Fibroblast of lung (primary cell): Measurements from ENCODE around the gene PRKAG2. TPM values are rescaled to one million over a fixed set of nuclear protein-coding genes. Genes with fewer than 3 reads are reported as not detected.

Experiments
- DNase-seq, 2 donors: peaks; one replicate each; pipeline versions ENCODE4 v3.0.0 to v3.0.0-alpha.2; 2010; ENCODE audit warnings: low read depth in 2 of 2
- H2AFZ ChIP-seq: 2 replicates; pipeline ENCODE4 v1.5.1; 2012; ENCODE audit warnings: low read length, control low read depth, inconsistent platforms
- H3K27ac ChIP-seq: 2 replicates; pipeline ENCODE4 v1.5.1; 2011; ENCODE audit warnings: low read length, control low read depth; ENCODE audit not compliant: insufficient read depth
- H3K27me3 ChIP-seq: 2 replicates; pipeline ENCODE4 v1.5.1; 2011; ENCODE audit warnings: mild to moderate bottlenecking, low read length; ENCODE audit not compliant: control insufficient read depth, insufficient read depth
- H3K36me3 ChIP-seq: 2 replicates; pipeline ENCODE4 v1.5.1; 2011; ENCODE audit warnings: low read length; ENCODE audit not compliant: control insufficient read depth, insufficient read depth
- H3K4me1 ChIP-seq: 2 replicates; pipeline ENCODE4 v1.5.1; 2011; ENCODE audit warnings: low read length; ENCODE audit not compliant: control insufficient read depth, insufficient read depth; ENCODE audit errors: extremely low read depth
- H3K4me2 ChIP-seq: 2 replicates; pipeline ENCODE4 v1.5.1; 2011; ENCODE audit warnings: low read length, control low read depth; ENCODE audit not compliant: insufficient read depth; ENCODE audit errors: extremely low read depth
- H3K4me3 ChIP-seq, 4 experiments: fragments of 200-600 bp in 1 of 4; sonication (generic) in 1 of 4; replicated peaks in 1 of 4; 2 replicates each; pipeline ENCODE4 v1.5.1; 2011 to 2016; ENCODE audit warnings: low read length in 4 of 4, low read depth in 3 of 4, mild to moderate bottlenecking in 3 of 4, control low read depth in 2 of 4, inconsistent platforms in 1 of 4, mixed read lengths in 1 of 4; ENCODE audit not compliant: insufficient read depth in 1 of 4; ENCODE audit errors: control extremely low read depth in 1 of 4
- H3K79me2 ChIP-seq: 2 replicates; pipeline ENCODE4 v1.5.1; 2012; ENCODE audit warnings: mild to moderate bottlenecking, low read length, inconsistent platforms; ENCODE audit not compliant: control insufficient read depth, insufficient read depth
- H3K9ac ChIP-seq: 2 replicates; pipeline ENCODE4 v1.5.1; 2011; ENCODE audit warnings: mild to moderate bottlenecking, low read length, control low read depth; ENCODE audit not compliant: insufficient read depth
- H3K9me3 ChIP-seq: 2 replicates; pipeline ENCODE4 v1.5.1; 2012; ENCODE audit warnings: low read depth, low read length; ENCODE audit not compliant: control insufficient read depth, insufficient read depth
- H4K20me1 ChIP-seq: 2 replicates; pipeline ENCODE4 v1.5.1; 2011; ENCODE audit warnings: low read length; ENCODE audit not compliant: control insufficient read depth, insufficient read depth; ENCODE audit errors: extremely low read depth
- CTCF ChIP-seq, 2 donors: IDR thresholded peaks in 1 of 2; conservative IDR thresholded peaks in 1 of 2; 1 replicate in 1 of 2; 2 replicates in 1 of 2; pipeline ENCODE4 v1.5.1; 2011 to 2012; ENCODE audit warnings: low read length in 2 of 2, control low read depth in 1 of 2, inconsistent platforms in 1 of 2, low read depth in 1 of 2, mild to moderate bottlenecking in 1 of 2
- EZH2 ChIP-seq: IDR thresholded peaks from 2 replicates; pipeline ENCODE4 v1.5.1; 2012; ENCODE audit warnings: low read length, control low read depth, mild to moderate bottlenecking; ENCODE audit errors: missing control alignments
- polyA plus RNA-seq, 2 donors: library from polyadenylated mRNA; depleted of rRNA in 1 of 2; stranded (reverse) in 1 of 2; unstranded in 1 of 2; fragments of >200 nt; gene quantifications; 2 replicates each; pipeline ENCODE4 v1.2.1, GENCODE V29; 2011 to 2012; ENCODE audit warnings: missing spikeins in 1 of 2
- total RNA-seq: library from RNA; depleted of rRNA; stranded (reverse); fragments of >200 nt; gene quantifications from 2 replicates; pipeline ENCODE4 v1.2.1, GENCODE V29; 2014

The PRKAG2 gene
- total and polyA plus RNA-seq, 2 donors (not counting 1 experiment from before 2014, with no cell fraction given), result 11.9 to 56.7 TPM

DNA sequence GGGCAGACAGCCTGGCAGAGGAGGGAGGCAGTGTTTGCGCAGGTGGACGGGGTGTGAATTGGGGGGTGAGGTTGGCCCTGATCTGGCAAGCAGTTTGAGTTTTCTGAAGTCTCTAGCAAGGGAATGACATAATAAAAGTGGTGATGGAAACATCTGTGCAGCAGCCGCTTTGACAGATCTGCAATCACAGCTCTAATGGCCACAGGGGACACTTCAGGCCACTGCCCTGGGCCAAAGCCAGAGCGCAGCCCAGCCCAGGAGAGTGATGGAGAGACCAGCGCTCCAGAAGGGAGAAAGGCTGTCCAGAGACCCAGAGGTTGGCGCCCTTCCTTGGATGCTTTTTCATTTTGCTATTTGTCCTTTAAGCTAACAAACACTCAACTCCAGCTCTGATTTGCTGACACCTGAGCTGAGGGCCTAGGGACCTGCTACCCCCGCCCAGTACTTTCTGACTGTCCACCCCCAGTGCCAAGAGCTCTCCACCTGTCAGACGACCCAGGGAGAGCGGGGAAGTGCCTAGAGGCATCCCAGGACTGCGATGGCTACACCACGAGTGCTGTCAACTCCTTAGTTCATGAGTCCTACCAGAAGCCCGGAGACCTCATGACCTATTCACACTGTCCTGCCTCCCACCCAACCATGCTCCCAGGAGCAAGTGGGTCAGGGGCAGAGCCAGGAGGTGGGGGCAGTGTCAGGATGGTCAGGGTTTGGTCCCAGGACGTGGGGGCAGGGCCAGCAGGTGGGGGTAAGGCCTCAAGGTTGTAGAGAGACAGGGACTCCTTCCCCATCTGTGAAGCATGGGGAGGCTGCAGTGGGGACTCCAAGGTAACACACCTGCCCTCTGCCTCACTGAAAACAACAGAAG lies 112.6 kb downstream of the PRKAG2 start:
- Histone ChIP-seq H3K4me2 (no peak overlapping the region), H3K4me1 (peaks cover 1% of the 10 kb centered on the region), H3K27ac (no peak overlapping the region), H3K79me2 (no peaks in the 10 kb centered on the region), H3K36me3 (no peaks in the 10 kb centered on the region), H2AFZ (no peak overlapping the region), H3K9ac (no peak overlapping the region), H3K27me3 (peaks cover 18% of the 10 kb centered on the region), H3K9me3 (no peaks in the 10 kb centered on the region), H3K4me3 (no peak overlapping the region), H4K20me1 (no peaks in the 10 kb centered on the region)
- TF ChIP-seq EZH2 (no peak), CTCF (conservative IDR thresholded peaks at IDR 0.05 in 1 of 2, IDR thresholded peaks at IDR 0.05 in 1 of 2; ENCODE audit: low read depth in 1 of 2, low read length in 2 of 2) (no peak)
- DNase-seq, result no peak

DNA sequence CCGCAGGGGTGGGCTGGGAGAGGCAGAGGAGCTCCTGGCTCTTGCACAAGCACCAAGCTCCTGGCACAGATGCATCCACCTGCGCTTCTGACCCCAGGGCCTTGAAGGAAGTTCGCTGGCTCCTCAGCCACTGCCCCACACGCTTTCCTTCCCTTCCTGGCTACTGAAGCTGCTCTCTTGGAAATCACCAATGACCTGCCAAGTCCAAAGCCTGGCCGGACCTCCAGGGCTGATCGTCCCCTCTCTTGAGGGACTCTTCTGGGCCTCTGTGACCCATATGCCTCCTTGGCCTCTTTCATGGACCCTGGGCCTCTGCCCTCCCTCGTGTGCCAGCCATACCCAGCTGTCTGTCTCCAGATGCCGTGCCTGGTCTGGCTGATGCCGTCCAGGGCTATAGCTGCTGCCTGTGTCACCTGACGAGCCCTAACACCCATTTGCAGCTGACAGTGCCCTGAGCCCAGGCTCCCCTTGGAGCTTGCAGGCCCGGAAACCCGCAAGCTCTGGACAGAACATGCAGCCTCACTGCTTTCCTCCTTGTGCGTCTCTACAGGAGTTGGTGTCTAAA lies 113.4 kb downstream of the PRKAG2 start:
- peaks cover 17% of the 10 kb centered on the region for H3K27me3 ChIP-seq
- no peaks in the 10 kb centered on the region for H3K36me3 ChIP-seq
- peaks cover 4% of the 10 kb centered on the region for H3K4me1 ChIP-seq
- no peak overlapping the region for H3K4me2 ChIP-seq
- no peaks in the 10 kb centered on the region for H3K9me3 ChIP-seq
- H3K27ac ChIP-seq, result no peak overlapping the region
- no peaks in the 10 kb centered on the region for H4K20me1 ChIP-seq
- H3K9ac ChIP-seq, result no peak overlapping the region
- no peak for TF ChIP-seq EZH2
- H3K4me3 ChIP-seq, result no peak overlapping the region
- DNase-seq, result no peak
- no peak overlapping the region for H2AFZ ChIP-seq
- H3K79me2 ChIP-seq, result no peaks in the 10 kb centered on the region

DNA sequence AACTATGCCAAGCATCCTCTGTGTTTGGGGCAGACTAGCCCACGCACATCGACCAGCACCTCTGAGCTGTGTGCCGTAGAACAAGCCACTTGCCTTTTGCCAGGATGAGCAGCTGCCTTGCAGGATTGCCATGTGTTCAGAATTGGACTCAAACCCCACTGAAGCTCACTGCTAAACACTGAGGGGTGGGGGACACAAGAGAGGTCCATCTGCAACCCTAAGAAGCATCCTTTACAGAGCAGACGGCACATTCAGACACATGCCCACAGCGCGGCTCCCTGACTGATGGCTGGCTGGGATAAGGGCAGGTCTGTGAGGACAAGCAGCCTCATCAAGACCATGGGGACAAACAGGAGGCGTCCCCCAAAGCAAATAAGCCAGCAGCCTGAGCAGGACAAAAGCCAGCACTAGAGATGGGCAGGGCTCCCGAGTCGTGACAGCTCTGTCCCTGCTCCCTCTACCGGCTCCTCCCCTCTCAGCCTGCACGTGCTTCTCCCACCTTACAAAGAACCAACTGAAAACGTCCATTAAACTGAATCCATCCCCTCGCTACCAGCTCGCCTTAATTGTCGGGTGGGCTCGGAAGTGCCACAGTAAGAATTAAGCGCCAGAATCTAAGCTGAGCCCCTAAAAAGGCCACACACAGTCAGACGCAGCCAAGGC lies 114.2 kb downstream of the PRKAG2 start:
- Histone ChIP-seq H3K4me3 (no peak overlapping the region), H3K4me2 (no peak overlapping the region), H3K79me2 (no peaks in the 10 kb centered on the region), H3K36me3 (no peaks in the 10 kb centered on the region), H3K9ac (no peak overlapping the region), H3K27ac (no peak overlapping the region), H3K27me3 (peaks cover 17% of the 10 kb centered on the region), H3K4me1 (peaks cover 6% of the 10 kb centered on the region), H2AFZ (no peak overlapping the region), H3K9me3 (no peaks in the 10 kb centered on the region), H4K20me1 (no peaks in the 10 kb centered on the region)
- TF ChIP-seq EZH2, result no peak
- no peak for TF ChIP-seq CTCF (conservative IDR thresholded peaks at IDR 0.05 in 1 of 2, IDR thresholded peaks at IDR 0.05 in 1 of 2; ENCODE audit: low read depth in 1 of 2, low read length in 2 of 2)
- DNase-seq, result no peak
